ENCODE data around the gene NAP1L4. TPM values are rescaled to one million over a fixed set of nuclear protein-coding genes. Genes with fewer than 3 reads are reported as not detected.

Gene NAP1L4
- total and polyA plus RNA-seq, 2 of the 8 experiments (the other 6 are each of a cell fraction or from before 2014, with no cell fraction given) = 75.8 to 194 TPM

- Histone ChIP-seq H3K9ac (replicated peaks in 1 of 4; ENCODE audit: extremely low read depth in 1 of 4, low read depth in 3 of 4, low read length in 3 of 4) (no peak overlapping the region), H3K23me2 (ENCODE audit: low read depth, low read length) (no peaks in the 10 kb centered on the region), H2BK5ac (ENCODE audit: low read depth, low read length) (no peak overlapping the region), H3K27ac (ENCODE audit: low read depth, low read length) (no peak overlapping the region), H3K56ac (replicated peaks; ENCODE audit: insufficient read length, low read depth, low read length) (no peak overlapping the region), H3K9me3 (ENCODE audit: insufficient read depth in 2 of 2, low read depth in 1 of 2, low read length in 1 of 2) (no peaks in the 10 kb centered on the region), H4K91ac (replicated peaks; ENCODE audit: insufficient read length, low read length) (no peak overlapping the region), H4K5ac (ENCODE audit: insufficient read length, low read depth, low read length) (no peak overlapping the region), H4K20me1 (replicated peaks in 1 of 2; ENCODE audit: control insufficient read depth in 1 of 2, insufficient read depth in 2 of 2, low read length in 2 of 2) (peaks cover 0 to 8% of the 10 kb centered on the region in 2 experiments), H3K79me1 (ENCODE audit: low read depth, low read length) (no peaks in the 10 kb centered on the region), H3K36me3 (ENCODE audit: control insufficient read depth in 2 of 4, insufficient read depth in 4 of 4, low read length in 3 of 4) (peaks cover 37 to 79% (median 64%) of the 10 kb centered on the region in 4 experiments), H3K4ac (replicated peaks; ENCODE audit: insufficient read length, low read depth, low read length) (no peak overlapping the region), H3K4me2 (ENCODE audit: insufficient read depth in 1 of 2, low read depth in 2 of 2, low read length in 2 of 2) (no peak overlapping the region), H3K18ac (ENCODE audit: extremely low read depth, low read length) (no peak overlapping the region), H2AFZ (ENCODE audit: low read length) (no peak overlapping the region), H3K4me3 (ENCODE audit: extremely low read depth in 1 of 4, insufficient read depth in 2 of 4, low read depth in 3 of 4, low read length in 4 of 4) (no peak overlapping the region), H4K8ac (ENCODE audit: extremely low read depth, insufficient read depth, low read length) (no peak overlapping the region; the same call in 1 of the 2 replicates), H2BK20ac (ENCODE audit: low read length) (0 out of 2 replicates have a peak overlapping the region, but pooled peaks have one; percentile 17), H2BK12ac (ENCODE audit: low read depth, low read length) (no peak overlapping the region), H2AK5ac (ENCODE audit: low read depth, low read length) (no peak overlapping the region), H3K23ac (ENCODE audit: insufficient read length) (no peak overlapping the region), H2BK120ac (replicated peaks; ENCODE audit: low read depth, low read length) (no peak overlapping the region), H3K79me2 (ENCODE audit: control insufficient read depth in 1 of 2, insufficient read depth in 2 of 2, low read length in 2 of 2) (no peaks in the 10 kb centered on the region), H3K14ac (ENCODE audit: insufficient read length) (no peak overlapping the region), H2BK15ac (ENCODE audit: low read length) (no peak overlapping the region), H3K27me3 (replicated peaks in 1 of 4; ENCODE audit: control insufficient read depth in 3 of 4, extremely low read depth in 1 of 4, insufficient read depth in 3 of 4, low read length in 3 of 4) (no peaks in the 10 kb centered on the region), H3K4me1 (replicated peaks in 1 of 4; ENCODE audit: control insufficient read depth in 3 of 4, insufficient read depth in 4 of 4, low read length in 3 of 4) (no peaks in the 10 kb centered on the region)
- FAIRE-seq (no peak), DNase-seq (ENCODE audit: low read depth in 1 of 2, low spot score in 2 of 2) (no peak)
- ChIA-PET POLR2A (ENCODE audit: partially characterized antibody) (interaction anchor here (1.0 to 2.5 kb wide), 4 partner anchors 8 to 21 kb away, joined by 4 to 8 read pairs (median 6); no protein-coding TSS in a partner anchor), CTCF (ENCODE audit: partially characterized antibody) (interaction anchor here (0.7 to 3.3 kb wide), 15 partner anchors 7 to 382 kb away, joined by 3 to 13 read pairs (median 3); no protein-coding TSS in a partner anchor)
- 90% methylated on average over 16 of the region's 16 CpGs; no CpG with 5 or more reads in 1 of the 2 experiments for WGBS, 2 experiments (ENCODE audit: extremely low coverage in 1 of 2, insufficient coverage in 1 of 2, insufficient read length in 1 of 2, insufficient replicate concordance in 2 of 2, low coverage in 1 of 2, low lambda C conversion rate in 2 of 2, missing lambda C conversion rate in 1 of 2)
- TF ChIP-seq EP300 (IDR thresholded peaks at IDR 0.05; ENCODE audit: borderline replicate concordance in 1 of 2, low read depth in 2 of 2, low read length in 2 of 2) (no peak), RAD21 (IDR thresholded peaks at IDR 0.05 in 1 of 2, conservative IDR thresholded peaks at IDR 0.05 in 1 of 2; ENCODE audit: low read depth in 2 of 2, low read length in 2 of 2) (no peak), SAP30 (IDR thresholded peaks at IDR 0.05; ENCODE audit: insufficient read depth, insufficient replicate concordance, low read length) (no peak), POLR2A (IDR thresholded peaks at IDR 0.05; ENCODE audit: control extremely low read depth in 1 of 2, low read depth in 2 of 2, low read length in 2 of 2) (no peak), CHD2 (IDR thresholded peaks at IDR 0.05; ENCODE audit: low read length) (no peak)
Observed at GRCh38 chr11:3014057-3014938, 22.2 kb upstream of the NAP1L4 start.

Measured in H1 (cell line).